Small intestine (tissue), 7 donors: ENCODE data around the gene DFFB. TPM values are rescaled to one million over a fixed set of nuclear protein-coding genes. Genes with fewer than 3 reads are reported as not detected.
"Not testable (repeated sequence)": the region's sequence is repeated elsewhere in the genome, so short reads cannot be mapped to it uniquely, and the experiment has no call there.

ENCODE experiments used
- DNase-seq, 2 donors: peaks; one replicate each; pipeline versions ENCODE4 v3.0.0 to v3.0.0-alpha.2; 2013
- FAIRE-seq: peaks from 2 replicates; lab custom pipeline; 2012; peaks lifted over from hg19 to GRCh38; lab: Jason Lieb, UNC
- H3K27ac ChIP-seq, 3 donors: one replicate each; pipeline ENCODE4 v1.5.1; 2013; ENCODE audit warnings: low read length in 2 of 3, mild to moderate bottlenecking in 2 of 3, control low read depth in 1 of 3, inconsistent platforms in 1 of 3, low read depth in 1 of 3, moderate library complexity in 1 of 3
- H3K27me3 ChIP-seq, 3 donors: one replicate each; pipeline ENCODE4 v1.6.1; 2013; ENCODE audit warnings: low read length in 3 of 3, inconsistent platforms in 1 of 3; ENCODE audit not compliant: control insufficient read depth in 3 of 3, insufficient read depth in 3 of 3
- H3K36me3 ChIP-seq, 3 donors: one replicate each; pipeline ENCODE4 v1.6.1; 2013; ENCODE audit warnings: low read length in 3 of 3, inconsistent platforms in 1 of 3, low read depth in 1 of 3, mild to moderate bottlenecking in 1 of 3, moderate library complexity in 1 of 3; ENCODE audit not compliant: control insufficient read depth in 3 of 3, insufficient read depth in 2 of 3
- H3K4me1 ChIP-seq, 3 donors: one replicate each; pipeline ENCODE4 v1.6.1; 2013; ENCODE audit warnings: low read length in 2 of 3, inconsistent platforms in 1 of 3, low read depth in 1 of 3, mild to moderate bottlenecking in 1 of 3, moderate library complexity in 1 of 3; ENCODE audit not compliant: control insufficient read depth in 3 of 3, insufficient read depth in 2 of 3
- H3K4me3 ChIP-seq, 3 donors: one replicate each; pipeline ENCODE4 v1.5.1; 2013; ENCODE audit warnings: low read length in 3 of 3, control low read depth in 1 of 3, inconsistent platforms in 1 of 3, low read depth in 1 of 3, mild to moderate bottlenecking in 1 of 3, moderate library complexity in 1 of 3
- H3K9me3 ChIP-seq, 2 donors: one replicate each; pipeline ENCODE4 v1.6.1; 2013; ENCODE audit warnings: low read depth in 1 of 2, low read length in 1 of 2; ENCODE audit not compliant: control insufficient read depth in 2 of 2, insufficient read depth in 1 of 2
- WGBS, 3 donors: extraction: QIAGEN DNeasy Blood & Tissue Kit; methylation state at CpG; one replicate each; pipeline ENCODE4 v1.1.7; 2013; 5-methylcytosine and 5-hydroxymethylcytosine counted together
- polyA plus RNA-seq, 4 donors: library from polyadenylated mRNA; stranded (reverse) in 3 of 4; unstranded in 1 of 4; fragments of 200-250 nt in 3 of 4; fragments of 120-200 nt in 1 of 4; gene quantifications; one replicate each; pipeline versions ENCODE4 v1.2.1 to v1.2.3, GENCODE V29; 2013
- donor health status: healthy with polysubstance abuse.
- donor health status: control.
- donor health status: control.
- donor health status: Bipolar disorder and iron deficiency.
- donor health status: healthy.

Gene DFFB
- polyA plus RNA-seq, 4 donors = 8.7 to 22.6 (median 11.9) TPM

GRCh38 chr1:3912809-3913685, 55.8 kb downstream of the DFFB start:
- 84 to 86% (median 85%) methylated on average over 20 to 23 of the region's 23 CpGs for WGBS, 3 donors

GRCh38 chr1:3914331-3914851, 57.1 kb downstream of the DFFB start:
- no peaks in the 10 kb centered on the region for H3K36me3 ChIP-seq
- H3K4me1 ChIP-seq = no peaks in the 10 kb centered on the region
- H3K27ac ChIP-seq = no peak overlapping the region
- DNase-seq (no peak), FAIRE-seq (no peak)
- WGBS, 3 donors = 91 to 93% (median 93%) methylated on average over 18 to 21 of the region's 21 CpGs
- peaks cover 0 to 2% (median 0%) of the 10 kb centered on the region in 3 donors for H3K27me3 ChIP-seq
- H3K4me3 ChIP-seq = no peak overlapping the region
- no peaks in the 10 kb centered on the region for H3K9me3 ChIP-seq

More at GRCh38 chr1:3912809-3913685, 55.8 kb downstream of the DFFB start:
- Histone ChIP-seq H3K27ac (no peak overlapping the region), H3K36me3 (no peaks in the 10 kb centered on the region), H3K4me1 (no peaks in the 10 kb centered on the region), H3K4me3 (no peak overlapping the region), H3K9me3 (no peaks in the 10 kb centered on the region), H3K27me3 (peaks cover 0 to 2% (median 2%) of the 10 kb centered on the region in 3 donors)
- DNase-seq (peak in 1 of 2 donors; percentile 29), FAIRE-seq (no peak)

GRCh38 chr1:3914911-3915310, 57.6 kb downstream of the DFFB start:
- 84 to 91% (median 90%) methylated on average over 14 of the region's 14 CpGs for whole genome bisulfite sequencing, 3 donors
- Histone ChIP-seq H3K36me3 (no peaks in the 10 kb centered on the region), H3K9me3 (no peaks in the 10 kb centered on the region), H3K27me3 (peaks cover 0 to 2% (median 0%) of the 10 kb centered on the region in 3 donors), H3K4me1 (no peaks in the 10 kb centered on the region), H3K27ac (no peak overlapping the region), H3K4me3 (no peak overlapping the region)
- no peak for FAIRE-seq
- no peak for DNase-seq

GRCh38 chr1:3915551-3916121, 58.4 kb downstream of the DFFB start:
- H3K27ac ChIP-seq = no peak overlapping the region
- DNase-seq (no peak), FAIRE-seq (no peak)
- 64 to 82% (median 64%) methylated on average over 14 to 15 of the region's 15 CpGs for WGBS, 3 donors
- H3K36me3 ChIP-seq = no peaks in the 10 kb centered on the region
- peaks cover 0 to under 1% (median 0%) of the 10 kb centered on the region in 3 donors for H3K27me3 ChIP-seq
- no peaks in the 10 kb centered on the region for H3K9me3 ChIP-seq
- no peak overlapping the region for H3K4me3 ChIP-seq
- no peaks in the 10 kb centered on the region for H3K4me1 ChIP-seq

GRCh38 chr1:3917761-3918160, 60.5 kb downstream of the DFFB start:
- H3K27ac ChIP-seq = no peak overlapping the region
- DNase-seq (no peak), FAIRE-seq (no peak)
- WGBS, 3 donors = 68 to 81% (median 75%) methylated on average over 8 of the region's 8 CpGs
- no peaks in the 10 kb centered on the region for H3K27me3 ChIP-seq
- H3K36me3 ChIP-seq = no peaks in the 10 kb centered on the region
- H3K4me1 ChIP-seq = no peaks in the 10 kb centered on the region
- no peaks in the 10 kb centered on the region for H3K9me3 ChIP-seq
- no peak overlapping the region for H3K4me3 ChIP-seq

GRCh38 chr1:3918359-3918758, 61.1 kb downstream of the DFFB start:
- DNase-seq, H3K27me3 ChIP-seq, H3K4me3 ChIP-seq, H3K27ac ChIP-seq, H3K36me3 ChIP-seq, H3K9me3 ChIP-seq, FAIRE-seq, H3K4me1 ChIP-seq: not testable (repeated sequence)
- WGBS, 3 donors = 79 to 85% (median 80%) methylated on average over 6 of the region's 6 CpGs

- no peaks in the 10 kb centered on the region for H3K9me3 ChIP-seq
- no peaks in the 10 kb centered on the region for H3K4me1 ChIP-seq
- H3K36me3 ChIP-seq = no peaks in the 10 kb centered on the region
- no peaks in the 10 kb centered on the region for H3K27me3 ChIP-seq
- FAIRE-seq (no peak), DNase-seq (no peak)
- no peak overlapping the region for H3K27ac ChIP-seq
- H3K4me3 ChIP-seq = no peak overlapping the region
- 70 to 81% (median 73%) methylated on average over 15 of the region's 15 CpGs for WGBS, 3 donors
These were observed 61.8 kb downstream of the DFFB start for GRCh38 chr1:3918966-3919611.

- no peaks in the 10 kb centered on the region for H3K4me1 ChIP-seq
- FAIRE-seq = no peak
These were observed 62.4 kb downstream of the DFFB start for GRCh38 chr1:3919706-3920105.

More at GRCh38 chr1:3919706-3920105, 62.4 kb downstream of the DFFB start:
- no peak for DNase-seq
- WGBS, 3 donors = 51 to 71% (median 60%) methylated on average over 4 to 5 of the region's 5 CpGs
- H3K27me3 ChIP-seq = no peaks in the 10 kb centered on the region
- H3K36me3 ChIP-seq = no peaks in the 10 kb centered on the region
- no peak overlapping the region for H3K4me3 ChIP-seq
- H3K27ac ChIP-seq = no peak overlapping the region
- no peaks in the 10 kb centered on the region for H3K9me3 ChIP-seq
